OCI-LY3 (cell line): ENCODE measurements around the gene CAMK2B.

Experiments used
- CTCF ChIP-seq: fragments of 200-600, 300-600 bp; sonication (generic); IDR thresholded peaks from 2 replicates; pipeline ENCODE4 v1.5.1; 2014; ENCODE audit warnings: antibody characterized with exemption, low read length, low read depth
- EZH2phosphoT487 ChIP-seq: fragments of 200-600 bp; shearing (Covaris generic); IDR thresholded peaks from 2 replicates; pipeline ENCODE4 v1.6.1; 2018; ENCODE audit warnings: antibody characterized with exemption, mixed run types, low read depth

- TF ChIP-seq CTCF (no peak), EZH2phosphoT487 (no peak)
These were observed 52.4 kb downstream of the CAMK2B start for GRCh38 chr7:44272981-44273380.
